ENCODE measurements around the gene PIEZO1. TPM values are rescaled to one million over a fixed set of nuclear protein-coding genes. Genes with fewer than 3 reads are reported as not detected.

The PIEZO1 gene
- total and polyA plus RNA-seq, 11 donors: 14.2 to 59.7 (median 31.2) TPM

- peak overlapping the region in 9 of 12 donors; percentile 13 to 99 (median 28) for H3K4me3 ChIP-seq
- H3K27ac ChIP-seq: peak overlapping the region; percentile 54 to 97 (median 76)
- DNase-seq (peak in 1 of 5 donors; percentile 44), ATAC-seq (peak in 1 of 4 donors; percentile 23)
- no peak for TF ChIP-seq POLR2A (IDR thresholded peaks at IDR 0.05)
- TF ChIP-seq CTCF (IDR thresholded peaks at IDR 0.05): no peak
- WGBS, 4 donors: 45 to 61% (median 52%) methylated on average over 7 to 30 of the region's 30 CpGs
- peaks cover 4 to 69% (median 50%) of the 10 kb centered on the region in 12 donors for H3K4me1 ChIP-seq
- intact Hi-C loops (cut with DNase I): loop anchor here in 3 of 10 donors (5.0 to 10.0 kb wide), 3 partner anchors 49 to 247 kb away; partner anchors contain the start of genes CYBA (in 1 of the 3) and ZFPM1 (in 1 of the 3)
- no peaks in the 10 kb centered on the region for H3K9me3 ChIP-seq
- peaks cover 0 to 36% (median 33%) of the 10 kb centered on the region in 9 donors for H3K36me3 ChIP-seq
- no peaks in the 10 kb centered on the region for H3K27me3 ChIP-seq
Measured at GRCh38 chr16:88701581-88702370, 83.2 kb downstream of the PIEZO1 start.

DNA sequence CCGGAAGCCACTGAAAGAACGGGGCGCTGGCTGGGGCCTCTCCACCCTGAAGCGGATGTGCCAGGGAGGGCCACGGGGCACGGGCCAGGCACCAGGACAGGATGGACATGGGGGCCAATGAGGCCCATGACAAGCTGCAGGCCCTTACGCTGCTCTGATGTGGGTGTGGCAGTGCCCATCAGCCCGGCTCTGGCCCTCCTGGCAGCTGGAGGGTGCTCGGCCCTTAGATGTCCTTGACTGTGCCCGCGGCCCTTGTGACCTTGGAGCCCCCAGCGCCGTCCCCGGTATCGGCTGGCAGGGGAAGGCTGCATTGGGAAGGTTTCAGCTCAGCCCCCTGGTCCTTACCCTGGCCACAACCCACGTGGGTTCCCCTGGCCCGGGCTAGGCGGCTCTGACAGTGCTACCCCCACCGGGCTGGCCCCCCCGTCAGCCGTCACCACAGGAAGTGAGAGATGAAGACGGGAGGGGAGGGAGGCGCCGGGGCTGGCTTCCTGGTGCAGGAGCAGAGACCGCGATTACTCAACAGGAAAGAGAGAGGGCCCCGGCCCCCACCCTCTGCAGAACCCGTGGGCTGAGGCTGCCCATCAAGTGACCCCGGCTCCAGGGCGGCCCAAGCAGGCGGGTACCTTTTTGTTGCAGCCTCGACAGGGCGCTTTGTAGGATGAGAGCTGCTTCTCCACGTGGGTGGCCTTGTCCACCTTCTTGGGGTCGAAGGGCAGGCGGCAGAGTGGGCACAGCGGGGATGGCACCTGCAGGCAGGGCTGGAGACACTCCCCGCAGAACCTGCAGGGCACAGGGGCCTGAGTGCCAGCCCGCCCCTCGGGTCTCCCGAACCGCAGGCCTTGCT, 84.2 kb downstream of the PIEZO1 start:
- H3K36me3 ChIP-seq: peaks cover 0 to 45% (median 39%) of the 10 kb centered on the region in 9 donors
- H3K9me3 ChIP-seq: no peaks in the 10 kb centered on the region
- intact Hi-C loops (cut with DNase I): loop anchor here in 3 of 10 donors (5.0 to 10.0 kb wide), 3 partner anchors 49 to 246 kb away; partner anchors contain the start of genes CYBA (in 1 of the 3) and ZFPM1 (in 1 of the 3)
- H3K27me3 ChIP-seq: no peaks in the 10 kb centered on the region
- H3K27ac ChIP-seq: peak overlapping the region; percentile 54 to 97 (median 76)
- ATAC-seq (peak; percentile 81 to 91 (median 83)), DNase-seq (peak; percentile 94 to 97 (median 96))
- 37 to 55% (median 50%) methylated on average over 28 to 42 of the region's 42 CpGs for WGBS, 4 donors
- TF ChIP-seq POLR2A (IDR thresholded peaks at IDR 0.05) (peak in 1 of 2 donors; percentile 15), CTCF (IDR thresholded peaks at IDR 0.05) (no peak)
- H3K4me1 ChIP-seq: peaks cover 4 to 66% (median 49%) of the 10 kb centered on the region in 12 donors
- peak overlapping the region in 9 of 12 donors; percentile 13 to 99 (median 32) for H3K4me3 ChIP-seq

DNA sequence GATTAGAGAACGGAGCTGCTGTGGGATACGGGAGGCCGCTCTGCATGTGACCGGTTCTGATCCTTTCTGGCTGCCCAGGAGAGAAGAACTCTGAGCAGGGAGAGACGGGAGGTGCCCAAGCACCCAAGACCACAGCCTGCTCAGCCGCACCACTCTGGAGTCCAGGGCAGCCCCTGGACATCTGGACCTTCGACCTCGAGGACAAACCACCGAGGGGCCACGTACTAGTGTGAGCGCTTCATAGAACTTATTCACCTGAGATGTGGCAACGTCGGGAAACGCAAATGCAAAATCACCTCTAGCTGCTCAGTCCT, 84.7 kb downstream of the PIEZO1 start:
- H3K27me3 ChIP-seq: no peaks in the 10 kb centered on the region
- H3K9me3 ChIP-seq: no peaks in the 10 kb centered on the region
- DNase-seq (no peak), ATAC-seq (no peak)
- H3K27ac ChIP-seq: peak overlapping the region in 10 of 12 donors; percentile 54 to 97 (median 76)
- 79 to 81% (median 80%) methylated on average over 14 of the region's 14 CpGs for WGBS, 4 donors
- TF ChIP-seq POLR2A (IDR thresholded peaks at IDR 0.05) (no peak), CTCF (IDR thresholded peaks at IDR 0.05) (no peak)
- intact Hi-C loops (cut with DNase I): loop anchor here in 3 of 10 donors (5.0 to 10.0 kb wide), 3 partner anchors 48 to 245 kb away; partner anchors contain the start of genes CYBA (in 1 of the 3) and ZFPM1 (in 1 of the 3)
- peaks cover 0 to 47% (median 39%) of the 10 kb centered on the region in 9 donors for H3K36me3 ChIP-seq
- H3K4me3 ChIP-seq: peak overlapping the region in 4 of 12 donors; percentile 20 to 99 (median 32)
- peaks cover 4 to 63% (median 46%) of the 10 kb centered on the region in 12 donors for H3K4me1 ChIP-seq

Measured in heart left ventricle (tissue), 16 donors.